GM13976 (cell line): ENCODE measurements around the gene WASF2.
"Not testable (repeated sequence)": the region's sequence is repeated elsewhere in the genome, so short reads cannot be mapped to it uniquely, and the experiment has no call there.

ENCODE experiments used
- DNase-seq: peaks from one replicate; pipeline ENCODE4 v3.0.0; 2012; ENCODE audit warnings: low spot score
- CTCF ChIP-seq: IDR thresholded peaks from 2 replicates; pipeline ENCODE4 v1.5.1; 2012; ENCODE audit warnings: borderline replicate concordance, mild to moderate bottlenecking; ENCODE audit not compliant: insufficient read depth; ENCODE audit errors: extremely low read depth, missing control alignments, control extremely low read depth
- in situ Hi-C: fragments of 300-500 bp; cut with MboI; formaldehyde crosslinking; loops from one replicate; pipeline ENCODE4 v1.12.0; 2022; ENCODE audit warnings: low sequenced_read_pairs, mixed read lengths, inconsistent platforms; ENCODE audit not compliant: unreplicated experiment

WASF2 gene

GRCh38 chr1:27483659-27484058 is 6.3 kb downstream of the WASF2 start:
- TF ChIP-seq CTCF = no peak
- no peak for DNase-seq
- in situ Hi-C loops = no loop called here

- in situ Hi-C loops = no loop called here
- DNase-seq = no peak
- no peak for TF ChIP-seq CTCF
Observed at GRCh38 chr1:27481994-27482620, 7.9 kb downstream of the WASF2 start.

GRCh38 chr1:27478098-27478497 is 11.9 kb downstream of the WASF2 start:
- in situ Hi-C loops = no loop called here
- DNase-seq = no peak
- TF ChIP-seq CTCF = no peak

- TF ChIP-seq CTCF = no peak
- in situ Hi-C loops = no loop called here
- DNase-seq = no peak
Observed at GRCh38 chr1:27476237-27476636, 13.7 kb downstream of the WASF2 start.

- DNase-seq = no peak
- in situ Hi-C loops = no loop called here
- TF ChIP-seq CTCF = no peak
Observed at GRCh38 chr1:27475720-27476119, 14.2 kb downstream of the WASF2 start.

GRCh38 chr1:27473755-27474154 is 16.2 kb downstream of the WASF2 start:
- no peak for TF ChIP-seq CTCF
- no peak for DNase-seq
- in situ Hi-C loops = no loop called here

GRCh38 chr1:27472098-27472497 is 17.9 kb downstream of the WASF2 start:
- DNase-seq, in situ Hi-C loops: not testable (repeated sequence)
